Neural progenitor cell (in vitro differentiated cells): ENCODE data around the gene RALGAPB. TPM values are rescaled to one million over a fixed set of nuclear protein-coding genes. Genes with fewer than 3 reads are reported as not detected.

ENCODE experiments used
- DNase-seq: peaks from one replicate; pipeline ENCODE4 v3.0.0-alpha.2; 2016; ENCODE audit warnings: low spot score
- H2AFZ ChIP-seq: fragments of 200-600 bp; sonication (generic); replicated peaks from 2 replicates; pipeline ENCODE4 v1.6.1; 2016; ENCODE audit warnings: antibody characterized with exemption
- H3F3A ChIP-seq: fragments of 200-600 bp; sonication (generic); 2 replicates; pipeline ENCODE4 v1.6.1; 2016; ENCODE audit warnings: antibody characterized with exemption, low read depth
- H3K27ac ChIP-seq: fragments of 200-600 bp; sonication (generic); 2 replicates; pipeline ENCODE4 v1.5.1; 2016; ENCODE audit warnings: mild to moderate bottlenecking
- H3K27me3 ChIP-seq: fragments of 200-600 bp; sonication (generic); 2 replicates; pipeline ENCODE4 v1.6.1; 2016; ENCODE audit warnings: mild to moderate bottlenecking, moderate library complexity
- H3K36me3 ChIP-seq: fragments of 200-600 bp; sonication (generic); 2 replicates; pipeline ENCODE4 v1.5.1; 2016
- H3K4me1 ChIP-seq: fragments of 200-600 bp; sonication (generic); 2 replicates; pipeline ENCODE4 v1.6.1; 2016; ENCODE audit warnings: mixed run types
- H3K4me2 ChIP-seq: fragments of 200-600 bp; sonication (generic); 2 replicates; pipeline ENCODE4 v1.6.1; 2016
- H3K4me3 ChIP-seq: fragments of 200-600 bp; sonication (generic); 2 replicates; pipeline ENCODE4 v1.5.1; 2016
- H3K79me2 ChIP-seq: fragments of 200-600 bp; sonication (generic); 2 replicates; pipeline ENCODE4 v1.6.1; 2016; ENCODE audit warnings: low read depth
- H3K9ac ChIP-seq: fragments of 200-600 bp; sonication (generic); 2 replicates; pipeline ENCODE4 v1.6.1; 2016
- H3K9me3 ChIP-seq: fragments of 200-600 bp; sonication (generic); 2 replicates; pipeline ENCODE4 v1.5.1; 2016; ENCODE audit warnings: low read depth
- H4K20me1 ChIP-seq: fragments of 200-600 bp; sonication (generic); 2 replicates; pipeline ENCODE4 v1.6.1; 2016; ENCODE audit warnings: low read depth
- H3K27ac Mint-ChIP-seq: 3 replicates; pipeline ENCODE4 v1.8.0; 2021; ENCODE audit warnings: mixed read lengths
- H3K27me3 Mint-ChIP-seq: 2 replicates; pipeline ENCODE4 v1.8.0; 2022; ENCODE audit warnings: low read depth, mild to moderate bottlenecking, inconsistent platforms, moderate library complexity, mixed read lengths; ENCODE audit not compliant: insufficient read depth
- H3K36me3 Mint-ChIP-seq: 3 replicates; pipeline ENCODE4 v1.8.0; 2021; ENCODE audit warnings: mixed read lengths
- H3K4me1 Mint-ChIP-seq: 3 replicates; pipeline ENCODE4 v1.8.0; 2021; ENCODE audit warnings: mixed read lengths
- H3K4me3 Mint-ChIP-seq: 3 replicates; pipeline ENCODE4 v1.8.0; 2021; ENCODE audit warnings: mild to moderate bottlenecking, moderate library complexity, mixed read lengths
- H3K9me3 Mint-ChIP-seq: 3 replicates; pipeline ENCODE4 v1.8.0; 2020; ENCODE audit warnings: mixed read lengths
- CTCF ChIP-seq: fragments of 200-600 bp; sonication (generic); IDR thresholded peaks from 2 replicates; pipeline ENCODE4 v1.5.1; 2017; ENCODE audit warnings: antibody characterized with exemption, mild to moderate bottlenecking
- EZH2 ChIP-seq: fragments of 200-600 bp; sonication (generic); IDR thresholded peaks from 2 replicates; pipeline ENCODE4 v1.6.1; 2017; ENCODE audit warnings: antibody characterized with exemption, mild to moderate bottlenecking, moderate library complexity
- EZH2phosphoT487 ChIP-seq: fragments of 200-600 bp; sonication (generic); IDR thresholded peaks from 2 replicates; pipeline ENCODE4 v1.6.1; 2017; ENCODE audit warnings: antibody characterized with exemption
- total RNA-seq: library from RNA; depleted of rRNA; stranded (reverse); fragments of >200 nt; gene quantifications from 2 replicates; pipeline ENCODE4 v1.2.3, GENCODE V29; 2015; ENCODE audit warnings: low replicate concordance

Gene RALGAPB
- total RNA-seq, 1 donor from 2014 or later = 39.1 TPM

- H3K4me1 Mint-ChIP-seq = peaks cover 5% of the 10 kb centered on the region
- H3K36me3 Mint-ChIP-seq = no peaks in the 10 kb centered on the region
- Histone ChIP-seq H3K36me3 (no peaks in the 10 kb centered on the region), H3F3A (no peaks in the 10 kb centered on the region), H3K27me3 (no peaks in the 10 kb centered on the region), H4K20me1 (no peaks in the 10 kb centered on the region), H3K4me1 (no peaks in the 10 kb centered on the region), H3K4me2 (no peak overlapping the region), H2AFZ (no peak overlapping the region), H3K27ac (no peak overlapping the region), H3K9me3 (no peaks in the 10 kb centered on the region), H3K9ac (no peak overlapping the region), H3K4me3 (no peak overlapping the region), H3K79me2 (no peaks in the 10 kb centered on the region)
- H3K27ac Mint-ChIP-seq = no peak overlapping the region
- no peak for DNase-seq
- H3K9me3 Mint-ChIP-seq = no peaks in the 10 kb centered on the region
- no peak overlapping the region for H3K4me3 Mint-ChIP-seq
- TF ChIP-seq EZH2phosphoT487 (no peak), EZH2 (no peak), CTCF (no peak)
- peaks cover 8% of the 10 kb centered on the region for H3K27me3 Mint-ChIP-seq
Measured at GRCh38 chr20:38615283-38615682, 142.6 kb downstream of the RALGAPB start.

GRCh38 chr20:38616457-38616856 is 143.8 kb downstream of the RALGAPB start:
- peaks cover 14% of the 10 kb centered on the region for H3K4me1 Mint-ChIP-seq
- Histone ChIP-seq H3K79me2 (no peaks in the 10 kb centered on the region), H3F3A (no peaks in the 10 kb centered on the region), H3K9me3 (no peaks in the 10 kb centered on the region), H3K9ac (no peak overlapping the region), H3K4me2 (no peak overlapping the region), H3K36me3 (no peaks in the 10 kb centered on the region), H3K4me1 (no peaks in the 10 kb centered on the region), H4K20me1 (no peaks in the 10 kb centered on the region), H3K27me3 (no peaks in the 10 kb centered on the region), H3K4me3 (no peak overlapping the region), H3K27ac (no peak overlapping the region), H2AFZ (no peak overlapping the region)
- no peak for TF ChIP-seq CTCF
- no peak for TF ChIP-seq EZH2
- no peak for TF ChIP-seq EZH2phosphoT487
- peaks cover 8% of the 10 kb centered on the region for H3K27me3 Mint-ChIP-seq
- no peak for DNase-seq
- no peaks in the 10 kb centered on the region for H3K36me3 Mint-ChIP-seq
- no peaks in the 10 kb centered on the region for H3K9me3 Mint-ChIP-seq
- no peak overlapping the region for H3K27ac Mint-ChIP-seq
- H3K4me3 Mint-ChIP-seq = no peak overlapping the region

GRCh38 chr20:38617011-38617829 is 144.6 kb downstream of the RALGAPB start:
- Mint-ChIP-seq H3K9me3 (no peaks in the 10 kb centered on the region), H3K4me1 (peaks cover 14% of the 10 kb centered on the region), H3K27me3 (peaks cover 8% of the 10 kb centered on the region), H3K27ac (no peak overlapping the region), H3K36me3 (no peaks in the 10 kb centered on the region), H3K4me3 (no peak overlapping the region)
- no peaks in the 10 kb centered on the region for H4K20me1 ChIP-seq
- no peak overlapping the region for H3K27ac ChIP-seq
- TF ChIP-seq EZH2 (no peak), CTCF (no peak), EZH2phosphoT487 (no peak)
- H3K4me3 ChIP-seq = no peak overlapping the region
- H3F3A ChIP-seq = no peaks in the 10 kb centered on the region
- H3K4me2 ChIP-seq = no peak overlapping the region
- DNase-seq = no peak
- no peaks in the 10 kb centered on the region for H3K4me1 ChIP-seq
- no peaks in the 10 kb centered on the region for H3K79me2 ChIP-seq
- H3K9me3 ChIP-seq = no peaks in the 10 kb centered on the region
- no peak overlapping the region for H2AFZ ChIP-seq
- no peaks in the 10 kb centered on the region for H3K36me3 ChIP-seq
- no peaks in the 10 kb centered on the region for H3K27me3 ChIP-seq
- no peak overlapping the region for H3K9ac ChIP-seq
